Measurements from ENCODE around the gene TRPT1. TPM values are rescaled to one million over a fixed set of nuclear protein-coding genes. Genes with fewer than 3 reads are reported as not detected.

Gene TRPT1
- total and polyA plus RNA-seq, 9 of the 15 experiments (the other 6 are each of a cell fraction or from before 2014, with no cell fraction given), result 4.6 to 41.7 (median 23.1) TPM

- TF ChIP-seq, protein P1, sequence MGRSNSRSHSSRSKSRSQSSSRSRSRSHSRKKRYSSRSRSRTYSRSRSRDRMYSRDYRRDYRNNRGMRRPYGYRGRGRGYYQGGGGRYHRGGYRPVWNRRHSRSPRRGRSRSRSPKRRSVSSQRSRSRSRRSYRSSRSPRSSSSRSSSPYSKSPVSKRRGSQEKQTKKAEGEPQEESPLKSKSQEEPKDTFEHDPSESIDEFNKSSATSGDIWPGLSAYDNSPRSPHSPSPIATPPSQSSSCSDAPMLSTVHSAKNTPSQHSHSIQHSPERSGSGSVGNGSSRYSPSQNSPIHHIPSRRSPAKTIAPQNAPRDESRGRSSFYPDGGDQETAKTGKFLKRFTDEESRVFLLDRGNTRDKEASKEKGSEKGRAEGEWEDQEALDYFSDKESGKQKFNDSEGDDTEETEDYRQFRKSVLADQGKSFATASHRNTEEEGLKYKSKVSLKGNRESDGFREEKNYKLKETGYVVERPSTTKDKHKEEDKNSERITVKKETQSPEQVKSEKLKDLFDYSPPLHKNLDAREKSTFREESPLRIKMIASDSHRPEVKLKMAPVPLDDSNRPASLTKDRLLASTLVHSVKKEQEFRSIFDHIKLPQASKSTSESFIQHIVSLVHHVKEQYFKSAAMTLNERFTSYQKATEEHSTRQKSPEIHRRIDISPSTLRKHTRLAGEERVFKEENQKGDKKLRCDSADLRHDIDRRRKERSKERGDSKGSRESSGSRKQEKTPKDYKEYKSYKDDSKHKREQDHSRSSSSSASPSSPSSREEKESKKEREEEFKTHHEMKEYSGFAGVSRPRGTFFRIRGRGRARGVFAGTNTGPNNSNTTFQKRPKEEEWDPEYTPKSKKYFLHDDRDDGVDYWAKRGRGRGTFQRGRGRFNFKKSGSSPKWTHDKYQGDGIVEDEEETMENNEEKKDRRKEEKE (IDR thresholded peaks at IDR 0.05; ENCODE audit: borderline replicate concordance in 1 of 2, control insufficient read depth in 1 of 2, low read depth in 2 of 2, low read length in 1 of 2), result 0 out of 4 replicates have a peak, but pooled peaks of 1 of the 2 experiments have one; percentile 3
- TF ChIP-seq TAF7 (tag; IDR thresholded peaks at IDR 0.05), result no peak
- TF ChIP-seq TAF15 (IDR thresholded peaks at IDR 0.05; ENCODE audit: low read depth, low read length), result 0 out of 2 replicates have a peak, but pooled peaks have one; percentile 33
- TF ChIP-seq LEF1 (IDR thresholded peaks at IDR 0.05), result no peak
- TF ChIP-seq ZNF77 (CRISPR knock-in tag; IDR thresholded peaks at IDR 0.05), result no peak
- TF ChIP-seq USF1 (CRISPR knock-in tag; IDR thresholded peaks at IDR 0.05), result peak; percentile 51
- no peak; the same call in 1 of the 2 replicates for TF ChIP-seq BRD4 (IDR thresholded peaks at IDR 0.05)
- TF ChIP-seq ZNF184 (CRISPR knock-in tag; IDR thresholded peaks at IDR 0.05), result no peak
- peak; percentile 68; the same call in 1 of the 2 replicates for TF ChIP-seq NR4A1 (CRISPR knock-in tag; IDR thresholded peaks at IDR 0.05)
- no peak for TF ChIP-seq NR4A1 (tag; IDR thresholded peaks at IDR 0.05)
- TF ChIP-seq ZNF121 (CRISPR knock-in tag; conservative IDR thresholded peaks at IDR 0.05), result no peak
- TF ChIP-seq ELF2 (CRISPR knock-in tag; IDR thresholded peaks at IDR 0.05), result 0 out of 2 replicates have a peak, but pooled peaks have one; percentile 45
- TF ChIP-seq, protein P2, sequence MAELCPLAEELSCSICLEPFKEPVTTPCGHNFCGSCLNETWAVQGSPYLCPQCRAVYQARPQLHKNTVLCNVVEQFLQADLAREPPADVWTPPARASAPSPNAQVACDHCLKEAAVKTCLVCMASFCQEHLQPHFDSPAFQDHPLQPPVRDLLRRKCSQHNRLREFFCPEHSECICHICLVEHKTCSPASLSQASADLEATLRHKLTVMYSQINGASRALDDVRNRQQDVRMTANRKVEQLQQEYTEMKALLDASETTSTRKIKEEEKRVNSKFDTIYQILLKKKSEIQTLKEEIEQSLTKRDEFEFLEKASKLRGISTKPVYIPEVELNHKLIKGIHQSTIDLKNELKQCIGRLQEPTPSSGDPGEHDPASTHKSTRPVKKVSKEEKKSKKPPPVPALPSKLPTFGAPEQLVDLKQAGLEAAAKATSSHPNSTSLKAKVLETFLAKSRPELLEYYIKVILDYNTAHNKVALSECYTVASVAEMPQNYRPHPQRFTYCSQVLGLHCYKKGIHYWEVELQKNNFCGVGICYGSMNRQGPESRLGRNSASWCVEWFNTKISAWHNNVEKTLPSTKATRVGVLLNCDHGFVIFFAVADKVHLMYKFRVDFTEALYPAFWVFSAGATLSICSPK (IDR thresholded peaks at IDR 0.05; ENCODE audit: borderline replicate concordance), result no peak
- no peak for TF ChIP-seq ZEB2 (IDR thresholded peaks at IDR 0.05)
These were observed 19.3 kb downstream of the TRPT1 start, which contains the start of gene FERMT3 (continued) for GRCh38 chr11:64206457-64207255.
